HFF-Myc (cell line): Measurements from ENCODE around the gene RAB7A.

Source experiments
- DNase-seq: peaks from one replicate; pipeline ENCODE4 v3.0.0-alpha.2; 2011; ENCODE audit warnings: low read depth; ENCODE audit errors: extremely low read depth
- H3K4me3 ChIP-seq: replicated peaks from 2 replicates; pipeline ENCODE4 v1.5.1; 2011; ENCODE audit warnings: low read depth, mild to moderate bottlenecking, control low read depth, low read length
- TF ChIP-seq, protein P1 (sequence below): IDR thresholded peaks from 2 replicates; pipeline ENCODE4 v1.5.1; 2012; ENCODE audit warnings: mild to moderate bottlenecking, low read depth, low read length, control low read depth; ENCODE audit errors: missing control alignments

The RAB7A gene

DNA sequence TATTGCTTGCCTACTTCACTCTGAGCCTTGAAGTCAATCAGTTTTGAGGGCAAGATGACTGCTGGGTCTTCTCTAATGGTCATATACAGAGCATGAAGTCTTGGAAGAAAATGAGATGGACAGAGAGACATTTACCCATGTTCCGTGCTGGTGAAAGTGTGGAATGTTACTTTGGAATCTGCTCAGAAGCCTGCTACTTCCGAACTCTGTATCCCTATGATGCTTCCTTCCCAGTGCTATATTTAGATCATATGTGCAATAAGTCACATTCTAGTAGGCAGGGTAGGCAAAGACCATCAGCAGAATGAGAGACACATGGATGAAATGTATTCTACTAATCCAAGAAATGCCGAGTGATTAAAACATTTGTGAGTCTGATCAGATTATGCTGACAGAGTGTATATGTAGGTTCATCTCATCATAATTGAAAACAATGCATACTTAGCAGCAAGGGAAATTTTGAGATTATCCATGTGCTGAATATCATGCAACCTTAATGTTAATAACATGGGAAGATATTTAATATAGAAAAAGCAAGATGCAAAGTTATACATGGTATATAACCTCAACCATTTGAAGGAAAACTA, 60.5 kb downstream of the RAB7A start:
- TF ChIP-seq, protein P1, sequence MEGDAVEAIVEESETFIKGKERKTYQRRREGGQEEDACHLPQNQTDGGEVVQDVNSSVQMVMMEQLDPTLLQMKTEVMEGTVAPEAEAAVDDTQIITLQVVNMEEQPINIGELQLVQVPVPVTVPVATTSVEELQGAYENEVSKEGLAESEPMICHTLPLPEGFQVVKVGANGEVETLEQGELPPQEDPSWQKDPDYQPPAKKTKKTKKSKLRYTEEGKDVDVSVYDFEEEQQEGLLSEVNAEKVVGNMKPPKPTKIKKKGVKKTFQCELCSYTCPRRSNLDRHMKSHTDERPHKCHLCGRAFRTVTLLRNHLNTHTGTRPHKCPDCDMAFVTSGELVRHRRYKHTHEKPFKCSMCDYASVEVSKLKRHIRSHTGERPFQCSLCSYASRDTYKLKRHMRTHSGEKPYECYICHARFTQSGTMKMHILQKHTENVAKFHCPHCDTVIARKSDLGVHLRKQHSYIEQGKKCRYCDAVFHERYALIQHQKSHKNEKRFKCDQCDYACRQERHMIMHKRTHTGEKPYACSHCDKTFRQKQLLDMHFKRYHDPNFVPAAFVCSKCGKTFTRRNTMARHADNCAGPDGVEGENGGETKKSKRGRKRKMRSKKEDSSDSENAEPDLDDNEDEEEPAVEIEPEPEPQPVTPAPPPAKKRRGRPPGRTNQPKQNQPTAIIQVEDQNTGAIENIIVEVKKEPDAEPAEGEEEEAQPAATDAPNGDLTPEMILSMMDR: no peak
- no peak for DNase-seq

GRCh38 chr3:128787256-128788253, 61.6 kb downstream of the RAB7A start:
- H3K4me3 ChIP-seq: no peak overlapping the region
- TF ChIP-seq, protein P1: peak; percentile 35
- no peak for DNase-seq

More for the DNA sequence above, 60.5 kb downstream of the RAB7A start:
- H3K4me3 ChIP-seq: no peak overlapping the region

DNA sequence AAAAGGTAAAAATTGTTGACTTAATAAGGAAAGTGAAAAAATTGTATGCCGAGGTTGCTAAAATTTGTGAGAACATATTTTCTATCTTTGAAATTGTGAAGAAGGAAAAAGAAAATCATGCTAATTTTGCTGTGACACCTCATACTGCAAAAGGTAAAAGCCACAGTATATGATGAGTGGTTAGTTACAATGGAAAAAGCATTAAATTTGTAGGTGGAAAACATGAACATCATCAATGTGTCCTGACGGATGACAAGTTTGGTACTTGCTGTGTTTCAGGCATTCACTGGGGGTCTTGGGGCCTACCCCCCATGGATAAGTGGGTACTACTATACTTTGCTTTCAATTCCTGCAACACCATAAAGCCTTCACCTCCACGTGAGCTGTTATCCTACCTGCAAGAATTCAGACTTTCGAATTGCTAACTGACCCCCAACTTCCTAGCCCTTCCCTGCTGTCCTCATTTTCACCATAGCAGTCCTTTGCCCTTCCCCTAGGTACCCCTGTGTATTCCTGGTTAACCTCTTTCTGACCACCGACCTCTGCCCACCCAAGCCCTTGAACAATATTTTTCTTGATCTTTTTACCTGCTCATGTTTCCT, 62.4 kb downstream of the RAB7A start:
- H3K4me3 ChIP-seq: no peak overlapping the region
- TF ChIP-seq, protein P1: no peak
- no peak for DNase-seq

GRCh38 chr3:128794067-128794768, 68.2 kb downstream of the RAB7A start:
- no peak overlapping the region for H3K4me3 ChIP-seq
- TF ChIP-seq, protein P1: no peak
- no peak for DNase-seq

DNA sequence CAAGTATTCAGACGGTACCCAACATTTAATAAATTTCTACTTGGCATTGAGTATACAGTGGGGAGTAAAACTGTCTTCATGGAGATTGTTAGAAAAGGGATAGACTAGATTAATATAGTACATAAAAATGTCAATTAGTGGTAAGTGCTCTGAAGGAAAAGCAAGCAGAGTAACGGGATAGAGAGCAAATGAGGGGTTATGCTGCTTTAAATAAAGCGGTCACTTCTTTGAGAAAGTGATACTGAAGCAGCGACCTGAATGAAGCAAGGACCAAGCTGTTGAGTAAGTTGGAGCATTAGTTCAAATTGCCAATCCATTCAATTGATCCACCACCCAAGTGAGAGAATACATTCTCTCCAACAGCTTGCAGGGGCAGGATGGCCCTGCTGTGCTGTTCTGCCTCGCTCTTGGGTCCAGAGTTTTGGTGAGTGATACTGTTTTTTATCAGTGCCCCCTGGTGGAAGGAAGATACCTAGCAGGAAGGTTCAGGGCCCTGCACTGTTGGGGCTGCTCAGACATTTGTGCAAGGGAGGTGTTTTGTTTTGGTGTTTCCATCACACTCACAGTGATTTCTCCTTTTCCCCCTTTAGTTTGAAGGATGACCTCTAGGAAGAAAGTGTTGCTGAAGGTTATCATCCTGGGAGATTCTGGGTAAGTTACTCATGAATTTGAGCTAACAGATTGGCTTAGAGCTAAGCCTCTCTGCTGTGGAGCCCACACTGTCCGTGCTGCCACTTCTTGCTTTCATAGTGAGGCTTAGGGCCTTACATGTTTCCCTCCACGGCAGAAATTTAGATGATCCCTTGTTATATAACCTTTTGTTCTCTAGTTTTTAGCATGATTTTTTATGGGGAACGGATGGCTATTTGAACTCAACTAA, 69.0 kb downstream of the RAB7A start:
- TF ChIP-seq, protein P1: peak; percentile 78
- no peak for DNase-seq
- no peak overlapping the region for H3K4me3 ChIP-seq
